ENCODE measurements around the gene COLQ.
"Not testable (repeated sequence)": the region's sequence is repeated elsewhere in the genome, so short reads cannot be mapped to it uniquely, and the experiment has no call there.

The COLQ gene

DNA sequence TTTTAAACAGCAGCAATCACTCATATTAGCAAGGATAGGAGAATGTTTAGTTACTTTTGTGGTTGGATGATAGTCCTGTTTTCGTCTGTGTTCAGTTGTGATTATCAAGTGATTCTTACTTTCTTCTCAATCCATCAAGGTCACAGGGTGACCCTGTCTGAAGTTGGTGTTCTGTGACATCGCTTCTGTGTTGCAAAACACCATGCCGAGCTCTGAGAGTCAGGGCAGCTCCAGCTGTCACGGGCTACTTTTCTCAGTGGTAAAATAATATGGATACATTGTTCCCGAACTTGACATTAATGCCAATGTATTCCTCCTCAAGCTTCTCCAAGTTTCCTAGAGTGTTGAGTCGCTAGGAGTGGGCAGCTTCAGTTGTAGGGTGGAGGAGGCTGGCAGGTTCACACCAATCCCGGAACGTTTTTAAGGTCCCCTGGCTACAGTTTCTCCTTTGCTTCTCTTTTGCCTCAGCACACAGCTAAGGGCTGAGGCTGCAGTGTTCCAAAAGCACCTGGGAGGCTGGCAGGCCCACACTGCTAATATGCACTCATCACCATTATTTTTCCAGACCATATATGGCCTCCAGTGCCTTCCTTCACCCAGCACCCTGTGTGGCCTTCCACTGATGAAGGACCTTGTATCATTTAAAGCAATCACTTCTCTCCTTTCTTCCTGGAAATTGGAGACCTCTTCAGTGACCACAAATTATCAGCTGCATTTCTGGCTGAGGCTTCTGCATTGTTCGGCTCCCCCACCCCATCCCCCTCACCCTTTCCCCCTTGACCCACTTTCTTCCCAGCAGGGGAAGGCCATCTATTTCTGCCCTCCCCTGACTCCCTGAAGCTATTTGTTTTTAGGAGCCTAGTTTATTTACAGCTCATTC, 25.8 kb downstream of the COLQ start:
- DNase-seq (ENCODE audit: low read depth), result no peak
- H3K4me3 ChIP-seq (ENCODE audit: low read depth, low read length), result no peak overlapping the region

GRCh38 chr3:15493436-15493835, 28.1 kb downstream of the COLQ start:
- H3K4me3 ChIP-seq (ENCODE audit: low read depth, low read length), result no peak overlapping the region
- no peak for DNase-seq (ENCODE audit: low read depth)

GRCh38 chr3:15492847-15493360, 28.6 kb downstream of the COLQ start:
- no peak overlapping the region for H3K4me3 ChIP-seq (ENCODE audit: low read depth, low read length)
- DNase-seq (ENCODE audit: low read depth), result no peak

GRCh38 chr3:15491143-15491542, 30.4 kb downstream of the COLQ start:
- no peak overlapping the region for H3K4me3 ChIP-seq (ENCODE audit: low read depth, low read length)
- no peak for DNase-seq (ENCODE audit: low read depth)

- H3K4me3 ChIP-seq (ENCODE audit: low read depth, low read length), result no peak overlapping the region
- no peak for DNase-seq (ENCODE audit: low read depth)
Observed at GRCh38 chr3:15490158-15490557, 31.3 kb downstream of the COLQ start.

GRCh38 chr3:15488002-15488401, 33.5 kb downstream of the COLQ start:
- no peak overlapping the region for H3K4me3 ChIP-seq (ENCODE audit: low read depth, low read length)
- no peak for DNase-seq (ENCODE audit: low read depth)

DNA sequence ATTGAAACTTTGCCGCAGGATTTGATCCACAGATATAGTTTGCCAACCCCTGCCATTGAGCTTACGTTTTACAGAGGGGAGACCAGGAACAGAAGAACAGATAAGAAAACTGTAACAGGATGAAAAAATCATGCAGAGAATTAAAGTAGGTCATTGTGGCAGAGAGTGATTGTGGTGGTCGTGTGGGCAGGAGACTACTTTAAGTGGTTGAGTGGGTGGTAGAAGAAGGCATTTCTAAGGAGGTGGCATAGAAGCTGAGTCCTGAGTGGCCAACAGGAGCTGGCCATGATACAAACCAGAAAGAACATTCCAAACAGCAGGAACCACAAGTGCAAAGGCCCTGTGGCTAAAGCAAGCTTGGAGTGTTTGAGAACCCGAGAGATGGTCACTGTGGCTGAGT, 34.5 kb downstream of the COLQ start:
- DNase-seq (ENCODE audit: low read depth), result no peak
- H3K4me3 ChIP-seq (ENCODE audit: low read depth, low read length), result no peak overlapping the region

GRCh38 chr3:15486020-15486419, 35.5 kb downstream of the COLQ start:
- no peak overlapping the region for H3K4me3 ChIP-seq (ENCODE audit: low read depth, low read length)

GRCh38 chr3:15484551-15484950, 37.0 kb downstream of the COLQ start:
- H3K4me3 ChIP-seq (ENCODE audit: low read depth, low read length); DNase-seq (ENCODE audit: low read depth): not testable (repeated sequence)

More at GRCh38 chr3:15486020-15486419, 35.5 kb downstream of the COLQ start:
- DNase-seq (ENCODE audit: low read depth), result no peak

- H3K4me3 ChIP-seq (ENCODE audit: low read depth, low read length), result no peak overlapping the region
- DNase-seq (ENCODE audit: low read depth), result no peak
Observed at GRCh38 chr3:15479400-15480224, 41.9 kb downstream of the COLQ start.

GRCh38 chr3:15478640-15478979, 42.9 kb downstream of the COLQ start:
- no peak for DNase-seq (ENCODE audit: low read depth)
- no peak overlapping the region for H3K4me3 ChIP-seq (ENCODE audit: low read depth, low read length)

DNA sequence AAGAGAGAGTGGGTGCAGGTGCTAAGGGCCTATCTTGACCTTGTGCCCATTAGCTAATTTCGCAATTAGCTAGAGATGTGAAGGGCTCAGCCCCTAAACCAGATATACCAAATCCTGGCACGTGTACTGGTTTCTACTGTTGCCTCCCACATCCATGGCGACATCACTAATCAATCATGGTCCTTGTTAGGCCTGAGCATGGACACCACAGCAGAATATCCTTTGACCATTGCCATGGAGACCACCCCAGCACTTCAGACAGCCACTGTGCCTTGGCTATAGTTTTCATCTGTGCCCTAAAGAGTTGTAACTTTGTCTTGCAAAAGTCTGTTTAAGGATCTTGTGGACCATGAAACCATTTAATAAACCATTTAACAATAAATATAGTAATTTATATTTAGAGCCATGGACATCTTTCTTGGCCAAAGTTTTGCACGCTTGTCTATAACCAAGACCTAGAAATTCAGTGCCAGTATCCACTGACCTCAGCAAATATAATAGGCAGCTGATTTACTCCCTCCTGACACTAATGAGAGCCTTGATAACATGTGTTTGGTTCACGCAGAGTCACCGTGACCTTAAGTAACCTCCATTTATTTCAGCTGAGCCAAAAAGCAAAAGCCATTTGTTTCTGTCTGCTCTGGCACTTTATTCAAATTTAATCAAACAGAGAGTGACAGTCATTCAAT, 43.4 kb downstream of the COLQ start:
- DNase-seq (ENCODE audit: low read depth), result no peak
- H3K4me3 ChIP-seq (ENCODE audit: low read depth, low read length), result no peak overlapping the region

DNA sequence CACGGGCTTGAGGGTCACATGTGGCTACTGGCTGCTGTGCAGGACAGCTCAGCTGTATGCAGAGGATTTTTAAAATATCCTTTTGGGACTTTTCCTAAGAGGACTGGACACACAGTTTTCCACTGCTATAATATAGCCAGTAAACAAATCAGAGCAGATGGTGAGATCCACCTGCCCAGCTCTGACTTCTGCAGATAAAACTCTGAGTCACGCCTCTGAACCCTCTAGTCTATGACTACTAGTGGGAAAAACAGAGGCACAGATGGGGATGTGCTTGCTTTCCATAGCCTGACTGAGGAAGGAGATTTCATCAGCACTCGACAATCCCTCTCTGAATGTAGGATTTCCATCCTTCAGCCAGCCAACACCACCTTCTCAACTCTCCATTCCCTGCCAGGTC, 45.1 kb downstream of the COLQ start:
- no peak overlapping the region for H3K4me3 ChIP-seq (ENCODE audit: low read depth, low read length)
- no peak for DNase-seq (ENCODE audit: low read depth)

GRCh38 chr3:15475161-15475560, 46.3 kb downstream of the COLQ start:
- DNase-seq (ENCODE audit: low read depth), result no peak
- H3K4me3 ChIP-seq (ENCODE audit: low read depth, low read length), result no peak overlapping the region

- DNase-seq (ENCODE audit: low read depth), result no peak
Observed at GRCh38 chr3:15471861-15472260, 49.6 kb downstream of the COLQ start.

DNA sequence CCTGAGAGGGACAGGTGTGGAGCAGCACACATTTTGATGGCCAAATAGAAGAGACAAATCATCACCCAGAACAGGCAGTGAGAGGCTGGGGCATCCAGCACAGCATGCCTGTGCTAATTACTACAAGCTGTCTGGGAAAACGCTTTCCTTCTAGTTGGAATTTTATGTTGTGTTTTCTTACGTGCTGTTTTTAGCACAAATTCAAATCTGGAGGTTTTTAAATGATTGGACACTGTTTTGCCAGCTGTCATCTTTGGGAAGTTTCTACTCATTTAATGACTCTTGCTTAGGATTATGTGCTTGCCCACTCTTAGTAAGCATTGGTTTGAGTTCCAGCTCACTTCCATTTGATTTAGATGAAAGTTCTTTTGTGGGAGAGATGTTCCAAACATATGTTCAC, 50.7 kb downstream of the COLQ start:
- no peak overlapping the region for H3K4me3 ChIP-seq (ENCODE audit: low read depth, low read length)
- DNase-seq (ENCODE audit: low read depth), result no peak

More at GRCh38 chr3:15471861-15472260, 49.6 kb downstream of the COLQ start:
- no peak overlapping the region for H3K4me3 ChIP-seq (ENCODE audit: low read depth, low read length)

- no peak for DNase-seq (ENCODE audit: low read depth)
- no peak overlapping the region for H3K4me3 ChIP-seq (ENCODE audit: low read depth, low read length)
Observed at GRCh38 chr3:15470261-15470660, 51.2 kb downstream of the COLQ start.

DNA sequence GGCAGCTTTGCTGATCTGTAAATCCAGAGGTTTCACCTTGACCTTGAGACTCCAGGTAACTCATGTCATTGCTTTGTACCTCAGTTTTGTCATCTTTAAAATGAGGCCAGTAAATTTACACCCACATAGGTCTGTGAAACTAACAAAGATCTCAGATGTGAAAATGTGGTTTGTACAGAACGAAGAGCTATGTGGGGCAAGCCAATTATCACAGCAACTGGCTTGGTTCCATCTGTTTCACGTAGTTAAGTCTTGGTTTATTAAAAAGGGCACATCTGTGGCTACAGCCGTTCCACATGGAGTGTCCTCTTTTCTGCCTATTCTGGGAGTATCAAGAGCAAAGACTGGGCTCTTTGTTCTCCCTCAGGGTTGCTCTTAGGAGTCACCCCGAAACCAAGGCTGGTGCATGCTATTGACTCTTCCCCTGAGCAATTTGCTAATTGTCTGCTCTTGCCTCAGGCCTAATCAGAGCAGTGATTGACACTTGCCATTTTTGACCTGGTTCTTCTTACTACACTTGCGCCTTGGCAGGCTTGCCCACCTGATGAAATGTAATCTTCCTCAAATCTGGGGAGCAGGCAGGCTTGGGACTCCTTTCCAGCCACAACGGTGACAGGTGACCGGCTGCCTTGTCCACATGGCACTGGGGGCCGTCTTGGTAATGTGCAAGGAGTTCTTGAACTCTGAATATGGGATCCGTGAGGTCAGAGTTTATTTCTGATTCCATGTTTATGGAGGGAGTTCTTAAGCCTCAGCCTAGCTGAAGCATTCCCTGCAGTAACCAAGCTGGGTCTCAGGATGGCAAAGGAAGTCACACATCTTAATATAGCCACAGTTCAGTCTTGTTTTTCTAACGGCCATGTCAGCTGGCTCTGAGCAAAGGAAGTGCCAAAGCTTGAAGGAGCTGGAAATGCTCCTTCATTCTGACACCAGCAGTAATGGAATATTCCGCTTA, 54.0 kb downstream of the COLQ start:
- DNase-seq (ENCODE audit: low read depth), result no peak
- no peak overlapping the region for H3K4me3 ChIP-seq (ENCODE audit: low read depth, low read length)

Measured in skeletal muscle cell (primary cell).